GM21526 (cell line): ENCODE results near the gene CNGA4.
"Not testable (repeated sequence)": the region's sequence is repeated elsewhere in the genome, so short reads cannot be mapped to it uniquely, and the experiment has no call there.

Source experiments
- ATAC-seq: cut with Tn5 transposase; IDR thresholded peaks from one replicate; pipeline ENCODE4 v1.9.1; 2021; ENCODE audit warnings: moderate library complexity; ENCODE audit not compliant: unreplicated experiment, low FRiP score

CNGA4 gene

DNA sequence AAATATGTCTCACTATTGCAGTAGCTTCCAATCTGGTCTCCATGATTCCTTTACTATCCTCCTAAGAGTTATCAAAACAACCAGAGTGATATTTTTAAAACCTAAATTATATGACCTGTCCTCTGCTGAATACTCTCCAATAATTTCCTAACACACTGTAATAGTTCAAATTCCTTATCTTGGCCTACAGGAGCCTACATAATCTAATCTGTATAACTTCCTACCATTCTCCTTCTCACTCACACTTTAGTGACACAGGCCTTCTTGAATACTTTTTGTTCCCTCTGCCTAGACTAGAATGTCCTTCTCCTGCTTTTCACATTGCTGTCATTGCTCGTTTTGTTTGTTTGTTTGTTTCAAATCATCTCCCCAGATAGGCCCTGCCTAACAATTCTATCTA, 13.9 kb upstream of the CNGA4 start:
- ATAC-seq = no peak

DNA sequence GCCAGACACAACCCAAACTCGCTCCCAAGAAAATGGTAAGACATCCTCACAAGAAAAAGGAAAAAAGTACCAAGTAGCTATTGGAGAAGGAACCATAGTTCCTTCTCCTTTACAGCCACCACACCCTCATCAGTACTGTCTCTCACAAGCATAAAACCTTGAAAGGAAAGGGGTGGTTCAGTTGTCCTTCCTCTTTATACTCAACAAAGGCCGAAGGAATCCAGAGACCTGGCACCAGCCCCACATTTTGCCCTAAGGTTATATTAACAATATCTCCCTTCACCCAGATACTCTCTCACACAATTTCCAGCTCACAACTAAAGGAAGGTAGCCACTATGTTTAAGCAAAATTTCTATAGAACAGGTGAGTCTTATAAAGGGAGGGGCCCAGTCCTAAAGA, 13.0 kb upstream of the CNGA4 start:
- ATAC-seq = no peak

GRCh38 chr11:6228520-6228919, 10.4 kb upstream of the CNGA4 start:
- no peak for ATAC-seq

- ATAC-seq = no peak
Observed at GRCh38 chr11:6229911-6230310, 9.0 kb upstream of the CNGA4 start.

- ATAC-seq = no peak
Observed at GRCh38 chr11:6232899-6233298, 6.0 kb upstream of the CNGA4 start.

- no peak for ATAC-seq
Observed at GRCh38 chr11:6233984-6234386, 4.9 kb upstream of the CNGA4 start.

- peak; percentile 97 for ATAC-seq
Observed at GRCh38 chr11:6234387-6235107, 4.3 kb upstream of the CNGA4 start, which contains the start of gene FHIP1B. Gene FHIP1B (minus strand): TSS chr11:6234636. CDS start chr11:6224516, 10,120 bp downstream.

DNA sequence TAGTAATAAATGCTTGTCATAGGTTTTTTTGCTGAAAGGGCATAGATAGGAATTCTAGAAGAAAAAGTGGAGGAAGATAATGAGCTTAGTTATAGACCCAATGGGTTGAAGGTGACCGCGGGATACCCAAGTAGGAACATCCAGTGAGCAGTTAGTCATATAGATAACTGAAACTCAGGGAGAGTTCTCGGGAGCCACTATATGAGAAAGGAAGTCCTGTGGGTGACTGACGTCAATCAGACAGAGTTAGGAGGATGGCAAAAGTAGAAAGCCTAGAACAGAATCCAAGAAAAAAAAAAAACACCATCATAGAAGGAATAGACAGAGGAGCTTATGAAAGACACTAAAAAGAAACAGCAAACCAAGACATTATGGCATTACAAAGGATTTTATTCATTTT, 1.6 kb upstream of the CNGA4 start:
- no peak for ATAC-seq

DNA sequence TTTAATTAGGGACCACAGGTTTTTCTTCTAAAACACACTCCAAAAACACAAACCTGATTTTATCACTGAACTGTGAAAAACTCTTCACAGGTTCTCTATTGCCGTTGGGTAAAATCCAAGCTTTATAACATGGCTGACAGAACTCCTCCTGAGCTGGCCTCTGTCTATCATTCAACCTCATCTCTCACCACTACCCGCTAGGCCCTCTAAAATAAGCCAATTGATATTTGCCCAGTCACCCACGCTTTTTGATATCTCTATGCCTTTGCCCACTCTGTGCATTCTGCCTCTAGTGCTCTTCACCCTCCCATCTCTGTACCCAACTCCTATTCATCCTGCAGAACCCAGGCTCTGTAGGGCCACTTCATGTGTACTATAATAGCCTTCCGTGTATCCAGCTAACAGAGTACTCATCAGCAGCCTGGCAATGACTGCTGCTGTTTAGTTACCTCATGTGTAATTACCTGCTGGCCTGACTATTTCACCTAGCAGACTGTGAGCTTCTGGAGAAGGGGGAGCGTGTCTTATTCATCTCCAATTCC, 1.1 kb upstream of the CNGA4 start:
- no peak for ATAC-seq

GRCh38 chr11:6240139-6240538, 1.2 kb downstream of the CNGA4 start:
- ATAC-seq = no peak

DNA sequence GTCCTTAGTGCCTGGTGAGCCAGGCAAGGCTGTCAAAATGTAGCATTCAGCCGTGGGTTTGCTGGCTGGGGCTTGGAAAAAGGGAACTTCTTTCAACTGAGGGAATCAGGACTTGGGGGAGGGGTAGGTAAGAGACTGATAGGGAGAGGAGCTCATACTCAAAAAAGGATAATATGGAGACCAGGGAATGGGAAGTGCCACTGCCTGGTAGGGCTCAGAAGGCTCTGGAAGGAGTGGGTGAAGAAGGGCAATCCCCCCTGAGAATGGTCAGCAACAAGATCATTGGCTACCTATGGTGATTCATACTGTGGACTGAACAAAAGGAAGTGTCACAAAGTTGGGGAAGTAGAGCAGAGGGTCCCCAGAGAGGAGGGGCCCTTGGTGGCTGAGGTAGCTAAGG, 1.9 kb downstream of the CNGA4 start:
- no peak for ATAC-seq

- no peak for ATAC-seq
Observed at GRCh38 chr11:6241316-6241715, 2.4 kb downstream of the CNGA4 start.

DNA sequence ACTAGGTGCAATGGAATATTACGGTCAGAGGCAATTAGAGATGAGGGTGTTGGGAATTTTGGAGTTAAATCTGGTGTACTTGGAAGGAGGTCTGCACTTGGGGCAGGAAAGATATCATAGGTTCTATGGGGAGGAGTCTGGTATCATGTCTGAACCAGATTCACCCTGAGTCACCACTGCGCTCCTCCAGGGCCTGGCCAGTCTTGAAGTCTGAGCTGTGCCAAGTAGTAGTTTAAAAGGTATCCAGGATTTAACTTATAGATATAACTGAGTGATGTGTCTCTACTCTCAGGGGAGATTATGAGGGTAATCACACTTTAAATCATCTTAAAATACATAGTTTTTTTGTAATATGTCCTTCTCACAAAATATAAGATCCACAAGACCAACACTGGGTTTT, 6.6 kb downstream of the CNGA4 start:
- no peak for ATAC-seq

- ATAC-seq = no peak
Observed at GRCh38 chr11:6248248-6248647, 9.4 kb downstream of the CNGA4 start.

DNA sequence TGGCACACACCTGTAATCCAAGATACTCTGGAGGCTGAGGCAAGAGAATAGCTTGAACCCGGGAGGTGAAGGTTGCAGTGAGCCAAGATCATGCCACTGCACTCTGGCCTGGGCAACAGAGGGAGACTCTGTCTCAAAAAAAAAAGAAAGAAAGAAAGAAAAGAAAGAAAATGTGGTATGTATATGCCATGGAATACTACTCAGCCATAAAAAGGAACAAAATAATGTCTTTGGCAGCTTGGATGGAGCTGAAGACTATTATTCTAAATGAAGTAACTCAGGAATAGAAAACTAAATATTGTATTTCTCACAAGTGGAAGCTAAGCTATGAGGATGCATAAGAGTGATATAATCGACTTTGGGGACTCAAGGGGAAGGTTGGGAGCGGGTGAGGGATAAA, 10.0 kb downstream of the CNGA4 start:
- not testable (repeated sequence) for ATAC-seq

- no peak for ATAC-seq
Observed at GRCh38 chr11:6249770-6250555, 11.1 kb downstream of the CNGA4 start.

DNA sequence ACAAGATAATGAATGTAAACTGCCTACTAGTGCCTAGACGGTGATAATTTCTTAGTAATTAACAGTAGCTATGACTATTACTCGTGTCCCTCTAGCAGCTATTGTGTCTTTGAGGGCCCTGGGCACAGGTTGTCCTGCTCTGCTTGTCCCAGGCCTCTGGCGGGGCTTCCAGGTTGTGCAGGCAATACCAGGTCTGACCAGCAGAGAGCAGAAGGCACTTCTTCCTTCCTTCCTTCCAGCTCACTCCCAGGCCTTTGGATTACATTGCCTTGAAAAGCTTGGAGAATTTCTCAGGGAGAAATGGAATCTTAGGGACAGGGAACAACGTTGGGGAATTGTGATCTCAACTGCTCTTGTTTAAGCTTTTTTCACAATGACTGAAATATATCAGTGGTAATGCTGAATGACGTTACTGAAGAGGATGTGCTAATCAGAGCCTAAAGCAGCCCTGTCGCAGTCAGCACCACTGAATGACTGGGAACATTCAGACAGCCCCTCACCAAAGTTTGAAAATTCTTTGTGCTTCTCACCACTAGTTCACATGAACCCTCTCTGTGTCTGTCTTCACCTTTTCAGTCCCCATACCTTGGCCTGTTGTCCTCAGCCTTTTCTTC, 12.3 kb downstream of the CNGA4 start:
- peak; percentile 70 for ATAC-seq

DNA sequence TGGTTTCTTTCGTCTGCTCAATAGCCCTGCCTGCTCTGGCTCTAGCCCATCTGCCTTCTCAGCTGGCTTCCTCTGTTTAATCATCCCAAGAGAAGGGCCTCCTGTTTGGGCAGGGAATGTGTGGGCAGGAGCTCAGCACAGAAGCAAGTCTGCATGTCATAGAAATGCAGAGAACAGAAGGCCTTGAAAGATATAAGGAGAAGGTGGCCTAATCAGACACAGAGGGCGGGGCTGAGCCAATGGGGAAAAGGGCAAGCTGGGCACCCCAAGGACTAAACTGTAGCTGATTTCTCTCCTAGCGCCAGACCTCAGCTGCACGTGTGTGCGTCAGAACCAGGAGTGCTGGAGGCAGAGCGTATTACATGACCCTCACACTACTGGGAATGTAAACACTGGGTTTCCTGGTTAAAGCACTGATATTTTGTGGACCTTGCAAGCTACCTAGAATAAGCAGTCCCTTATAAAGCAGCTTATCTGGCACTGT, 13.1 kb downstream of the CNGA4 start:
- no peak for ATAC-seq

- no peak for ATAC-seq
Observed at GRCh38 chr11:6253197-6253596, 14.3 kb downstream of the CNGA4 start.

GRCh38 chr11:6258141-6258540, 19.3 kb downstream of the CNGA4 start:
- ATAC-seq = no peak

GRCh38 chr11:6258571-6259081, 19.7 kb downstream of the CNGA4 start:
- no peak for ATAC-seq
